Measurements from ENCODE around the gene MAPKAPK2.

Gene MAPKAPK2

DNA sequence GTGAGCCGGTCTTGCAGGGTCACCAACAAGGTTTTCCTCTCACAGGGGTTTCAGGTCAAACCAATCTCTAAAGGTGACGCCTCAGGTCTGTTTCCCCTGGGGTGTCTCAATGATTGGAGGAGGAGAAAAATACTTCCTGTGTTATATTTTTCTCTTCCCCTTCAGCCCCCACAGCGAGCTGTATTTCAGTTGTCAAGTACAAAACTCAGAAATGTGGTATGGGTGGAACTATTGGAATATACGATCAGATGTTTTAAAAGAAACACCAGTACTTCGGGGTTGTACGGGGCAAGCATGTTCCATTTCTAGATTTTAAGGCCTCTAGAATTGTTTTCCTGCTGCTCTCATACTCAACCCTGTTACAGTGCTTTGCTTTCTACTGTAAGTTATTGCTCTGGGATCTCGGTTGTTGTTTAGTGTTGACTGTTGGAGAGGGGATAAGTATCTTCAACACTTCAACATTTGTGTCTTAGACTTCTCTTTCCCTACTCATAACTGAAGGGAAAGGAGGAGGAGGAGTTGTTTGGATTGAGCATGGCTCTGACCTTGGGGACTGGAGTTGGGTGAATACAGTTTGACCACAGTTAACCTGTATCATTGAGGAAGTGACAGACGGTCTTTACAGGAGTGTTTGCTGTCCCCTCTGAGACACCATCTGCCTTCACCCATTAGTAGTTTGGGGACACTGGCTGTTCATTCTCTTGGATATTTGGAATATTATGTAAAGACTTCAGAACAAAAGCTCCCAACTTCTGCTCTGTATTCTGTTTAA, 2.0 kb downstream of the MAPKAPK2 start:
- TF ChIP-seq EGR1 (IDR thresholded peaks at IDR 0.05): no peak
- no peak for TF ChIP-seq NFIC (IDR thresholded peaks at IDR 0.05)
- TF ChIP-seq, protein P1, sequence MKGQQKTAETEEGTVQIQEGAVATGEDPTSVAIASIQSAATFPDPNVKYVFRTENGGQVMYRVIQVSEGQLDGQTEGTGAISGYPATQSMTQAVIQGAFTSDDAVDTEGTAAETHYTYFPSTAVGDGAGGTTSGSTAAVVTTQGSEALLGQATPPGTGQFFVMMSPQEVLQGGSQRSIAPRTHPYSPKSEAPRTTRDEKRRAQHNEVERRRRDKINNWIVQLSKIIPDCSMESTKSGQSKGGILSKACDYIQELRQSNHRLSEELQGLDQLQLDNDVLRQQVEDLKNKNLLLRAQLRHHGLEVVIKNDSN (IDR thresholded peaks at IDR 0.05): no peak
- TF ChIP-seq, protein P2, sequence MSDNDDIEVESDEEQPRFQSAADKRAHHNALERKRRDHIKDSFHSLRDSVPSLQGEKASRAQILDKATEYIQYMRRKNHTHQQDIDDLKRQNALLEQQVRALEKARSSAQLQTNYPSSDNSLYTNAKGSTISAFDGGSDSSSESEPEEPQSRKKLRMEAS (IDR thresholded peaks at IDR 0.05): no peak
- TF ChIP-seq TEAD4 (IDR thresholded peaks at IDR 0.05): no peak
- TF ChIP-seq CREB1 (IDR thresholded peaks at IDR 0.05; ENCODE audit: low read depth): no peak
- TF ChIP-seq, protein P3, sequence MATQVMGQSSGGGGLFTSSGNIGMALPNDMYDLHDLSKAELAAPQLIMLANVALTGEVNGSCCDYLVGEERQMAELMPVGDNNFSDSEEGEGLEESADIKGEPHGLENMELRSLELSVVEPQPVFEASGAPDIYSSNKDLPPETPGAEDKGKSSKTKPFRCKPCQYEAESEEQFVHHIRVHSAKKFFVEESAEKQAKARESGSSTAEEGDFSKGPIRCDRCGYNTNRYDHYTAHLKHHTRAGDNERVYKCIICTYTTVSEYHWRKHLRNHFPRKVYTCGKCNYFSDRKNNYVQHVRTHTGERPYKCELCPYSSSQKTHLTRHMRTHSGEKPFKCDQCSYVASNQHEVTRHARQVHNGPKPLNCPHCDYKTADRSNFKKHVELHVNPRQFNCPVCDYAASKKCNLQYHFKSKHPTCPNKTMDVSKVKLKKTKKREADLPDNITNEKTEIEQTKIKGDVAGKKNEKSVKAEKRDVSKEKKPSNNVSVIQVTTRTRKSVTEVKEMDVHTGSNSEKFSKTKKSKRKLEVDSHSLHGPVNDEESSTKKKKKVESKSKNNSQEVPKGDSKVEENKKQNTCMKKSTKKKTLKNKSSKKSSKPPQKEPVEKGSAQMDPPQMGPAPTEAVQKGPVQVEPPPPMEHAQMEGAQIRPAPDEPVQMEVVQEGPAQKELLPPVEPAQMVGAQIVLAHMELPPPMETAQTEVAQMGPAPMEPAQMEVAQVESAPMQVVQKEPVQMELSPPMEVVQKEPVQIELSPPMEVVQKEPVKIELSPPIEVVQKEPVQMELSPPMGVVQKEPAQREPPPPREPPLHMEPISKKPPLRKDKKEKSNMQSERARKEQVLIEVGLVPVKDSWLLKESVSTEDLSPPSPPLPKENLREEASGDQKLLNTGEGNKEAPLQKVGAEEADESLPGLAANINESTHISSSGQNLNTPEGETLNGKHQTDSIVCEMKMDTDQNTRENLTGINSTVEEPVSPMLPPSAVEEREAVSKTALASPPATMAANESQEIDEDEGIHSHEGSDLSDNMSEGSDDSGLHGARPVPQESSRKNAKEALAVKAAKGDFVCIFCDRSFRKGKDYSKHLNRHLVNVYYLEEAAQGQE (IDR thresholded peaks at IDR 0.05; ENCODE audit: low read depth): no peak
- no peak for TF ChIP-seq TAF1 (IDR thresholded peaks at IDR 0.05; ENCODE audit: low read depth)
- TF ChIP-seq YY1 (IDR thresholded peaks at IDR 0.05; ENCODE audit: low read depth): no peak
- no peak for TF ChIP-seq CEBPB (IDR thresholded peaks at IDR 0.05)
- no peak for TF ChIP-seq RAD21 (IDR thresholded peaks at IDR 0.05; ENCODE audit: low read depth)
- TF ChIP-seq TCF12 (IDR thresholded peaks at IDR 0.05; ENCODE audit: low read depth): no peak
- TF ChIP-seq ZBTB7A (IDR thresholded peaks at IDR 0.05; ENCODE audit: low read depth): no peak
- TF ChIP-seq EP300 (IDR thresholded peaks at IDR 0.05; ENCODE audit: borderline replicate concordance): no peak
- TF ChIP-seq FOXM1 (IDR thresholded peaks at IDR 0.05; ENCODE audit: borderline replicate concordance, low read depth): no peak

DNA sequence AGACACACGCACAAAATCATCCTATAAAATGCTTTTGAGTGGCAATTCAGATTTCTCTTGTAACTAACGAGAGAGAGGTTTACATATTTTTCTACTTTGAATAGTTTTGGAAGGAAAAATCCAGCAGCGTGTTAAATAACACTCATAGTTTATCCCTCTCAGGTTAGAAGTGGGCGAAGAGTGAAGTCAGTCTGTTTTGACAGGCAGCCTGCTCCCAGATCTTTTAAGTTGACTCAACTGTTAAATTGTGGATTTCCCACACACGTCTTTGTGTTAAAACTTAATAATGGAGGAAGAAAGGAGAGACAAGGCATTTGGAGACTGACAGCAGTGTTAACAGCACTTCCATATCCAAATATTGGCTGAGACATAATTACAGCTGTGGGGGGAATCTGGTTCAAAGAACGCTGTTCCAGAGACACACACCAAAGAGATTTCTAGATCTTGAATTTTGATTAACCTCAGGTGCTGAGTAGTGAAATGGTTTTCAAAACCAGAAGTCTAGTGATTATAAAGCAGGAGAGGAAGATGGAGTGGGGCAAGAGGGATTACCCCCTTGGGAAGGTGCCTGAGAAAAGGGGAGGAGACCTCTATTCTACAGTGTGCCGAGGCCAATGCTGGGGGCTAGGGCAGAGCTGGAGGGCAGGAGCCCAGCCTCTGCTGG, 2.7 kb downstream of the MAPKAPK2 start:
- no peak for TF ChIP-seq CREB1 (IDR thresholded peaks at IDR 0.05; ENCODE audit: low read depth)

DNA sequence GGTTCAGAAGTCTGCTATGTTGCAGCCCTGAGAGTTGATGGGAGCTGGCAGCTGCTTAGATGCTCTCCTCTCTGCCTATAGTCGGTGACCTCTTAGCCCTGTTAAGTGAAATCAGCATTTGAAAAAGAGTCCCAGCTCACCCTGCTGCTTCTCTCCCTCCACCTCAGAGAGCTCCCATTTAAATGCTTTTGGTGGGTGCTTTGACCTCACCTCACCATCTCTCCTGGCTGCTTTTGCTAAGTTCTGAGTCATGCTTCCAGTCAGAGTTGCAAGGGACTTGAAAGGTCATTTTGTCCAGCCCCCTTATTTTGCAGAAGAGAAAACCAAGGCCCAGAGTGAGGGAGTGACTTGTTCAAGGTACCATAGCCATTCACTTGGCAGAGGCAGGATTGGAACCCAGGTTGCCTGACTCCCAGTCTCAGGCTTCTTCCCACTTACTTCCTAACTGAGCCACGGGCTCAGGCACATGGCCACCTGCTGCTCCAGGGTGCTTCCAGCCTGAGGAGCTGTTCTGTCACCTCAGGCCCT, 3.3 kb downstream of the MAPKAPK2 start:
- TF ChIP-seq TCF12 (IDR thresholded peaks at IDR 0.05; ENCODE audit: low read depth) (no peak), TEAD4 (IDR thresholded peaks at IDR 0.05) (no peak), ZBTB7A (IDR thresholded peaks at IDR 0.05; ENCODE audit: low read depth) (no peak), TAF1 (IDR thresholded peaks at IDR 0.05; ENCODE audit: low read depth) (no peak), EGR1 (IDR thresholded peaks at IDR 0.05) (no peak)
- TF ChIP-seq, protein P2 (IDR thresholded peaks at IDR 0.05): no peak
- TF ChIP-seq, protein P1 (IDR thresholded peaks at IDR 0.05): no peak

DNA sequence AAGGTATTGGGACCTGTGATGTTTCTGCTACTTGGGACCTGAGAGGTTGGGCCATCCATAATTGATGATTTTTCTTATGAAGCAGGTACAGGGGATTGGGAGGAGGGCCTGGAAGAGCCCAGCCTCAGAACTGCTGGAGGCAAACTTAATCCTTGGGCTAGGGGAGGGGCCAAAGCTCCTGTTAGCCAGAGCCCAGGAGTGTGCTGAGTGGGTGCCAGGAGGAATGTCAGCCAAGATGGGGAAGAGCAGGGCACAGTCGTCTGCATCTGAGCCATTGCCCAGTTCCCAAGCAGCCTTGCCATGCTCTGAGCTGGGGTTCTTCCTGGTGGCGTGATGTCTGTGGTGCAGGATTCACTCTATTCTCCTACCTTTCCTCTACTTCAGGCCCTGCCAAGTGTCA, 5.8 kb downstream of the MAPKAPK2 start:
- TF ChIP-seq, protein P1 (IDR thresholded peaks at IDR 0.05): no peak
- TF ChIP-seq NFIC (IDR thresholded peaks at IDR 0.05) (no peak), EP300 (IDR thresholded peaks at IDR 0.05; ENCODE audit: borderline replicate concordance) (no peak), RAD21 (IDR thresholded peaks at IDR 0.05; ENCODE audit: low read depth) (no peak), TAF1 (IDR thresholded peaks at IDR 0.05; ENCODE audit: low read depth) (no peak), CREB1 (IDR thresholded peaks at IDR 0.05; ENCODE audit: low read depth) (no peak), ZBTB7A (IDR thresholded peaks at IDR 0.05; ENCODE audit: low read depth) (no peak), CEBPB (IDR thresholded peaks at IDR 0.05) (no peak), YY1 (IDR thresholded peaks at IDR 0.05; ENCODE audit: low read depth) (no peak), TEAD4 (IDR thresholded peaks at IDR 0.05) (no peak), FOXM1 (IDR thresholded peaks at IDR 0.05; ENCODE audit: borderline replicate concordance, low read depth) (no peak), TCF12 (IDR thresholded peaks at IDR 0.05; ENCODE audit: low read depth) (no peak), EGR1 (IDR thresholded peaks at IDR 0.05) (no peak)
- TF ChIP-seq, protein P2 (IDR thresholded peaks at IDR 0.05): no peak
- TF ChIP-seq, protein P3 (IDR thresholded peaks at IDR 0.05; ENCODE audit: low read depth): no peak

DNA sequence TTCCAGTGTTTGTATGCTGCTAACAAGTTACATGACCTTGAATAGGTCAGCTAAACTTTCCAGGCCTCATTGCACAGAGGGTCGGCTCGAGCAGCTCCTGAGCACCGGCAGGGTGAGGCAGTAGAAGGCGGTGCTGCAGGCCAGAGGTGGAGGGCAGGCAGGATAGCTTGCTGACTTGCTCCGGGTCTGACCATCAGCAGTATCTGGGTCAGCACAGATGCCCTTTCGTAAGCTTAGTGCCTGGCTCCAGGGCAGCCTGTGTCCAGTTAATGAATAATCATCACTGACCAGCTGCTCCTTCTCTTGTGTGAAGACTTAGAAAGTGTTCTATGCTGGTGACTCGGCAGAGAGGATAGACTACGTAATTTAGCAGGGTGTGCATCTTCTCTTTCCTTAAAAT, 6.9 kb downstream of the MAPKAPK2 start:
- TF ChIP-seq TEAD4 (IDR thresholded peaks at IDR 0.05) (no peak), YY1 (IDR thresholded peaks at IDR 0.05; ENCODE audit: low read depth) (no peak), EGR1 (IDR thresholded peaks at IDR 0.05) (no peak), EP300 (IDR thresholded peaks at IDR 0.05; ENCODE audit: borderline replicate concordance) (no peak), RAD21 (IDR thresholded peaks at IDR 0.05; ENCODE audit: low read depth) (no peak), ZBTB7A (IDR thresholded peaks at IDR 0.05; ENCODE audit: low read depth) (no peak), TAF1 (IDR thresholded peaks at IDR 0.05; ENCODE audit: low read depth) (no peak), NFIC (IDR thresholded peaks at IDR 0.05) (no peak), CREB1 (IDR thresholded peaks at IDR 0.05; ENCODE audit: low read depth) (no peak), TCF12 (IDR thresholded peaks at IDR 0.05; ENCODE audit: low read depth) (no peak), FOXM1 (IDR thresholded peaks at IDR 0.05; ENCODE audit: borderline replicate concordance, low read depth) (no peak), CEBPB (IDR thresholded peaks at IDR 0.05) (no peak)
- TF ChIP-seq, protein P2 (IDR thresholded peaks at IDR 0.05): no peak
- TF ChIP-seq, protein P3 (IDR thresholded peaks at IDR 0.05; ENCODE audit: low read depth): no peak
- TF ChIP-seq, protein P1 (IDR thresholded peaks at IDR 0.05): no peak
